GM19193 (cell line): ENCODE data around the gene FOXN3.

Experiments used
- POLR2A ChIP-seq: IDR thresholded peaks from 4 replicates; pipeline ENCODE4 v1.6.1; 2011; ENCODE audit not compliant: insufficient read depth, insufficient read length; ENCODE audit errors: extremely low read depth

FOXN3 gene

DNA sequence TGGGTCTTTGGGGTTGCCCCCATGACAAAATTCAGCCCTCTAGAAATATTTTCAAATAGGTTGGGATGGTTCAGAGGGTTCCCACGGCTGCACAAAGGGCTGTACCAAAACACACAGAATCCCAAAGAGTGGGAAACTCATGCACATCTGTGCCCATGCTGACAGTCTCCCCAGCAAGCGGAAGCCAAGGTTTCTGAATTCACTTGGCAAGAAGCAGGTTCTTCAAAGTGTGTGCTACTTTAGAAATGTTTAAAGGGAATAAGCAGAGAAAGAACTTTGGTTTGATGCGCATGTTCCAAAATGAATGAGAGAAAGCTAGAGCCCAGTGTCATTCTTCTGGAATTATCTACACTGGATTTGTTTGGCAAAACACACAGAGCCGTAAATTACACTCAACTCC, 46.7 kb downstream of the FOXN3 start:
- TF ChIP-seq POLR2A = no peak

GRCh38 chr14:89369656-89370055, 47.4 kb downstream of the FOXN3 start:
- TF ChIP-seq POLR2A = no peak

- no peak for TF ChIP-seq POLR2A
Measured at GRCh38 chr14:89368490-89369477, 48.2 kb downstream of the FOXN3 start.

- TF ChIP-seq POLR2A = no peak
Measured at GRCh38 chr14:89367779-89368120, 49.3 kb downstream of the FOXN3 start.

GRCh38 chr14:89366864-89367778, 49.9 kb downstream of the FOXN3 start:
- no peak for TF ChIP-seq POLR2A

- peak; percentile 49 for TF ChIP-seq POLR2A
Measured at GRCh38 chr14:89365061-89365801, 51.8 kb downstream of the FOXN3 start.

- no peak for TF ChIP-seq POLR2A
Measured at GRCh38 chr14:89364316-89364715, 52.7 kb downstream of the FOXN3 start.

DNA sequence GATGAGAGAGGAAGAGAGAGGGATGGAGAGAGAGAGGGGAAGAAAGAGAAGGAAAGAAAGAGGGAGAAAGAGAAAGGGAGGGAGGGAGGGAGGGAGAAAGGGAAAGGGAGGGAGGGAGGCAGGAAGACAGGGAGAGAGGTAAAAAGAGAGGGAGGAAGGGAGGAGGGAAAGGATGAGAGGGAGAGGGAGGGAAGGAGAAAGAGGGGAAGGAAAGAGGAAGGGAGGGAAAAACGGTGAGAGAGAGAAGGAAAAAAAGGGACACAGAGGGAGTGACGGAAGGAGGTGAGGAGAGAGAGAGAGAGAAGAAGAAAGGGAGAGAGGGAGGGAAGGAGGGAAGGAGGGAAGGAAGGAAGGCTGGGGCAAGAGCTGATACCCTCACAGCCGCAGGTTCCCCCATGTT, 56.8 kb downstream of the FOXN3 start:
- TF ChIP-seq POLR2A = no peak

GRCh38 chr14:89359477-89360222, 57.4 kb downstream of the FOXN3 start:
- no peak for TF ChIP-seq POLR2A

DNA sequence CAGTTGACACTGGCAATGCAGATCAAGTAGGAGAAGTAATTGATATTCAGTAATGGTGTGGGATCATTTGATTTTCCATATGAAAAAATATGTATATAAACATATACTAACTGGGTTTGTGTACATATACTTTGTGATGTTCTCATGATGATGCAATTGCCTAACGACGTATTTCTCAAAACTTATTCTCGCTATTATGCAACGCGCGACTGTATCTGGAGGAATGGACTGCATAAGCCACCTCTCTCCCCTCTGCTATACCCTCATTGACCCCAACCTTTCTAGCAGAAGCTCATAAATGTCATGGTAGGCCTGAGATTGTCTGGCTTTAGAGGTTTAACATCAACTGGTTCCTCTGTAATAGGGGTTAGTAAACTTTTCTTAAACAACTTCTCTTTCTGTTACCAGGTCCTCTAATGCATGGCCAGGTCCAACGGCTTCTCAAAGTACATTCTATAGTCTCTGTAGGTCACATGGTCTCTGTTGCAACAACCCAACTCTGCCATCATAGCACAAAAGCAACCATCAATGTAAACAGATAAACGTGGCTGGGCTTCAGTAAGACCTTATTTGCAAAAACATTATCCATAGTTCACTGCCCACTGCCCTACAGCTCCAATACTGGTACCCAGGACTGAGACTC, 59.3 kb downstream of the FOXN3 start:
- no peak for TF ChIP-seq POLR2A

- no peak for TF ChIP-seq POLR2A
Measured at GRCh38 chr14:89356927-89357326, 60.1 kb downstream of the FOXN3 start.

DNA sequence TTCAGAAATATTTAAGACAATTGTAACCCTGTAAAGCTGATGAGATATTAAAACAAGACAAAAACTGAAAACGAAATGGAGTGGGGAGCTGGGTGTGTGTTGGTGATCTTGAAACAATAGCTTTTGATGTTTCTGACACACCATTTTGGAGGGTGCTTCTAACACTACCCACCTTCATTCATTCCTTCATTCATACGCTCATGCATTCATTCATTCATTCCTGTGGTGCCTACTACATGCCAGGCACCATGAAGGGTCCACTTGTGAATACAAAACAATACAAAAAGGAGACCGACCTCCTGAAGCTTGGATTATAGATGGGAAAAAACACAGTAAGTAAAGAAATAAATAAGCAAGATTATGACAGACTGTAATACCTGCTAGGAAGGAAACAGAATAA, 60.5 kb downstream of the FOXN3 start:
- TF ChIP-seq POLR2A = no peak

- TF ChIP-seq POLR2A = no peak
Measured at GRCh38 chr14:89353766-89354113, 63.3 kb downstream of the FOXN3 start.

DNA sequence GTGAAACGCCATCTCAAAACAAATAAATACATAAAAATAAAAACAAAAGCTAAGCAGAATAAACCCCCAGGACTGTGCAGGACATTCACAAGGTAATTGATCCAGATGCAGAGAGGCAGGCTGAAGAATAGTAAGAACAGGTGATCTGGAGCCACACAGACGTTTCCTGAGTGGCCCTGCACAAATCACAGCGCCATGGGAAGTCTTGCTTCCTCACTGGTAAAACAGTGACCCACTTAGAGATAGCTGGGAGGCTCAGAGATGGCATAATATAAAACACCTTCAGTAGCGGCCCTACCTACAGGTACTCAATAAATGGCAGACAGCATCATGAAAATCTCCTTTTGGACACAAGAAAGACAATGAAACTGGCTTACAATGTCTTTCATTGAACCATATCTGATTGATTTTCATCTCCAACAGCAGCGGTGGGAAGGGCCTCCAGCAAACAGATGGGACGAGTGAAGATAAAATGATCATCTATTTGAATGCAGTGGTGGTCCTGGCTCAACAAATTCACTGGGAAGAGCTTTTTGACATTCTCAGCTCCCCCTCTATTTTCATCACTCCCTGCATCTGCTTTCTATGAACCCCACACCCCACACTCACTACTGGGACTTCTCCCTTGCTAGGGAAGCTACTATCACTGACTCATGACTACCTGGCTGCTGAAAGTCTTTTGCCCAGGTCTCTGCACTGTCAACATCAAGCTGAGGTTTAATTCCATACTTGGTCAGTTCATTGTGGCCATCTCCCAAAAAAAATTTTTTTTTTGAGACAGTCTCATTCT, 63.9 kb downstream of the FOXN3 start:
- TF ChIP-seq POLR2A = no peak
